NCI-H446 treated with DMSO at 0.1 percent for 48 hours (cell line): ENCODE data around the gene SNX19.

Experiments used
- DNase-seq: peaks from one replicate; lab custom pipeline; 2025; lab: John Stamatoyannopoulos, UW

SNX19 gene

GRCh38 chr11:130907229-130907628 lies 9.1 kb downstream of the SNX19 start:
- no peak for DNase-seq

- DNase-seq = no peak
Measured at GRCh38 chr11:130906616-130907015, 9.7 kb downstream of the SNX19 start.

DNA sequence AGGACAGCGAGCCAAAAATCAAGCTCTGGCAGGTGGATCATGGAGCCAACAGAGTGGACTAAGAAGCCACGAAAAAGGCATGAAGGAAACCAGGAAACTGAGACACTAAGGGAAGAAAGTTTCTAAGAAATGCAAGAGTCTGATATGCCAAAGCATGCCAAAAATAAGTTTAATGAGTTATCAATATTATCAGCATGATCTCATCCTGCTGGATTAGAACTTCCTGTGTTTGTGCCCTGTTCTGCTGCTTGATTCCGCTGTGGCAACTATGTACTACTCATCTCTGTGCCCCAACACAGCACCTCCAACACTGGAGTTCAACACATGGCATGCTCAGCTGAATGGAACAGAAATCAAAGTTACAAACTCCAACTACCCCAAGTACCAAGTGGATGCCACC lies 10.8 kb downstream of the SNX19 start:
- no peak for DNase-seq

- DNase-seq = no peak
Measured at GRCh38 chr11:130904380-130904779, 11.9 kb downstream of the SNX19 start.

GRCh38 chr11:130902380-130902779 lies 13.9 kb downstream of the SNX19 start:
- no peak for DNase-seq

GRCh38 chr11:130899106-130899505 lies 17.2 kb downstream of the SNX19 start:
- no peak for DNase-seq

GRCh38 chr11:130897262-130898182 lies 18.8 kb downstream of the SNX19 start:
- DNase-seq = no peak

DNA sequence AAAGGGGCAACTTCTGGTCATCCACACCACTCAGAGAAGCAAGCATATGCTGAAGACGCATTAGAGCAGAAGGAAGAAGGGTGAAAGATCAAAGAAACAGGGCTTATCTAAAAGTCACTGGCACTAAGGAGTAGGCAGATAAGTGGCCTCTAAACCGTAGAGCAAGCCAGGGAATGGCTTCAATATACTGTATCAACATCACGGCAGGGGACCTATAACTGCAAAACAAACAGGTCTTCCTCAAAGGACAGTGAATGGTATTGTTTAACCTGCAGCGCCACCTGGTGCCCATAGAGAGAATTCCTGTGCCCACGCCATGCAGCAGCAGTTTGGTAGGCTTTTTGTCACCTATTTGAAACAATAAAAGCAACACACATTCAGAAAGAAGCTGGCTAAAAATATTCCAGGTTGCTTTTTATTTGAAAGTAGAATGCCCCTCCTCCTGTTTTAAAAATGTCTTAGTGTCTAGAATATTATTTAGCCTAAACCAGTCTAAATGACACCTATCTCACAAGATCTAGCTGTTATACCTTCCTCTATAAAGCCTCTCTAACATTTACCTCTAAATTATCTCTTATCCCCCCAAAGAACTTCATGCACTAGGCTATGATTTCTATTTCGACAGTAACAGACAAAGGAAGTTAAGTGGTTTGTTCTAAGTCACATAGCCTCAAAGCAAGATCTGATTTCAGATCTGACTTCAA lies 21.8 kb downstream of the SNX19 start:
- DNase-seq = peak; percentile 43

DNA sequence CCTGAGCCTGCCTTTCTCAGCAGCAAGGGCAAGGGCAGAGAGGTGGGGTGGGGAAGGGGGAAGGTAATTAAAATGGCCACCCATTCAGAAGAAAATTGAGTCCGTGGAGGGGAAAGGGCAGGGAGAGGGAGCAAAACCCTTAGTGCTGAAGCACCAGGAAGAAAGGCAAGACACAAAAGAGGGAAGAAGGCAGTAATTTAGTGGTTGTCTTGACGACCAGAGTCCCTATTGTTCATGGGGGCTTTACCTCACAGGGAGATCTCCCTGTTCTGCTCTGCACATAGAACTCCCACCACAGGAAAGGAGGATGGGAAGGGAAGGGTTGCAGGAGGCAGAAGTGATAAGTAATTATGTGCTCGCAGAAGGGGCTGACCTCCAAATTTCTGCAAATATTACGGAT lies 23.4 kb downstream of the SNX19 start:
- DNase-seq = no peak

DNA sequence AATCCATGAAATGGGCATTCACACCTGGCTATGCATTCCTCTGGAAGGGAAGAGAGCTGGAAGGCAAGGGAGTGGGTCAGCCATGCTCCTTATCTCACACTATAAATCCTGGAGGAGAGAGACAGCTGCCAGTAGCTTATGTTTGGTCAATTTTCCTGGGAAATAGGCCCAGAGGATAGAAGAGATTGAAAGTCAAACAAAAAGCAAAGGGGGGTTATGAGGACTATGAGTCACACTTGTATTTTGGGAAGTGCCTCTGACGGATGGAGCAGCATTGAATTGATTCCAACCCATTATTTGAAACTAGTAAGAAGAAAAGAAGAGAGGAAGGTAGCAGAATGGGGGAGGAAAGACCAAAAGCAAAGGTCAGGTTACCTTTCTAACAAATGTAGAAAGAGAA lies 25.0 kb downstream of the SNX19 start:
- peak; percentile 6 for DNase-seq

DNA sequence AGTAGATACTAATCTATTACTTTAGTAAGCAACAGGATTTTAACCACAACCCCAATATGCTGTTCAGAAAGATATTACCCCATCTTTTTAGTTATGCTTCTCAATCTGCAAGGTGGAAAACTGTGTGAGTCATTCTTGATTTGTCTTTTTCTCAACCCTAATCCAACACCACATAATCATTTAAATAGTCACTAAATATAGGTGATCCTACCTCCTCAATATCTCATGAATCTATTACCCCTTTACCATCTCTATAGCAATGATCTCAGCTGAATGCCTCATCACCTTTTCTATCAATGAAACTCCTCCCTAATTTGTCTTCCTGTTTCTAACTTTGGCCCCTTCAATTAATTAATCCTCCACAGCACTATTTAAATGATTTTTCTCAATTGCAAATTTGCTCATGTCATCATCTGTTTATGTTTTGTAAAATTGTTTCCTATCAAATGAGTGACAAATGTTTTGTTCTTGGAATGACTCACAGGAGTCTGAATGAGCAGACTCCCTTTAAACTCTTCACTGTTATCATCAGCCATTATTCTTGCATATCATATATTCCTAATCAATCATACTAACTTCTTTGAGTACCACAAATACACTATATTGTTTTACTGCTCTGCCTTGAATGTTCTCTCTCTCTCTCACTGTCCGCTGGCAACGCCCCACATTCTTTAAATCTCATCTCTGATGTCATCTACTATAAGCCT lies 26.1 kb downstream of the SNX19 start:
- DNase-seq = no peak

- no peak for DNase-seq
Measured at GRCh38 chr11:130888790-130889189, 27.5 kb downstream of the SNX19 start.

- no peak for DNase-seq
Measured at GRCh38 chr11:130886704-130887103, 29.6 kb downstream of the SNX19 start.

- DNase-seq = no peak
Measured at GRCh38 chr11:130882138-130882551, 34.1 kb downstream of the SNX19 start.

- DNase-seq = no peak
Measured at GRCh38 chr11:130881475-130882137, 34.7 kb downstream of the SNX19 start.

GRCh38 chr11:130879836-130880235 lies 36.4 kb downstream of the SNX19 start:
- DNase-seq = no peak

DNA sequence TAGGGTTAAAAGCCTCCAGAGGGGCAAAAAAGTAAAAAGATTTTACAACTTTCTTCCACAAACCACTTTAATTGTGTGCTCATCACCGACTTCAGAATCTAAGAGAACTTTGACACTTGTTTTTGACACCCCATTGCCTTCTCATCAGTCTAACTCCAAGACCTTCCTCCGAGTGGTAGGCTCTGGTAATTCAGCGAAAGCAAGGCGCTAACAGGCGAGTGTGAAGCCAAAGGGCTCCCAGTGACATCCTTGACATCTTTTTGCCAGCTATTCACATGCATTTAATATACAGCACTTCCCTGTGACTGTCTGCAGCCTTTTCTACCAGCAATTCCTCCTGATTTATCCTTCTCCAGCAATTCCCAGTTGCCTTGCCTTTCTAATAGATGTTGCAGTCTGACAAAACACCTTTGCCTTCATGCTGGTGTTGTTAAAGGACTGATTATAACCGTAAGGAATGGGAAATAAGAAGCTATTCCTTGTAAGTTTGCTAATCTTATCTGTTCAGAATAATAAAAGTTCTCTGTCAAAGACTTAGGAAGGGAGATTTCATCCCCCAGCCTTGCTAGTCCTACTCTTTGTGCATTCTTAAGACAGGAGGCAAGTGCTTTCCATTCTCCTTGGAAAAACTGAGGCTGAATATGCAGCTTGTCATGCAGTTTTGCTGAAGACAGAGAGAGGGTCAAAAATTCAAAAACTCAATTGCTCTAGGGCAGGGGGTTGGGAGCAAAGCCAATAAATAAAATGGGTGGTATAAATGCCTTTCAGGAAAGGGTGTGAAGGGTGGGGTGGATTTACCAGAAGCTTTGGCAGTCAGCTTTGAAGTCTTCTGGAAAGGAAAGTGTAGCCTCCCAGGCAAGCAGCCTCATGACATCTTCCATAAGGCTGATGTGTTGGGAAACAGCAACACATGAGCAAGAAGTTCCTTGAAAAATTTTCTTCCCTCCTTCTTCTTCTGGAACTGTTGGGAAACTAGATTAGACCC lies 39.1 kb downstream of the SNX19 start:
- DNase-seq = no peak

DNA sequence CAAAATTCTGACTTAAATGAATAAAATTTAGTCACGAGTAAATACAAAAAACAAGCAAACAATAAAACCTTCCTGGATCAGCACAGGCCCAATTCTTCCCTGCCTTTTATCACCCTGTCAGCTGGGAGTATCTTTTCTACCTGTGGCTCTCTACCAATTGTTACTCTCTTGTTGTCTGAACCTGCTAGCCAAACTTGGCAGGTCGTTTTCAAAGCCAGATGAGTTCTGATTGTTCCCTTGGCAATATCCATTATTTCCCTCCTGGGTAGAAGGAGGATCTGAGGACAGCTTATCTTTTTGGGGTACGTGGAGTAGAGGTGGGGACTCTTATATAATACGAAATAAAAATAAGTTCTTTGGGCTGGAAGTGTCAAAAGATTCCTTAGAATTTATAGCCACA lies 40.2 kb downstream of the SNX19 start:
- DNase-seq = no peak

DNA sequence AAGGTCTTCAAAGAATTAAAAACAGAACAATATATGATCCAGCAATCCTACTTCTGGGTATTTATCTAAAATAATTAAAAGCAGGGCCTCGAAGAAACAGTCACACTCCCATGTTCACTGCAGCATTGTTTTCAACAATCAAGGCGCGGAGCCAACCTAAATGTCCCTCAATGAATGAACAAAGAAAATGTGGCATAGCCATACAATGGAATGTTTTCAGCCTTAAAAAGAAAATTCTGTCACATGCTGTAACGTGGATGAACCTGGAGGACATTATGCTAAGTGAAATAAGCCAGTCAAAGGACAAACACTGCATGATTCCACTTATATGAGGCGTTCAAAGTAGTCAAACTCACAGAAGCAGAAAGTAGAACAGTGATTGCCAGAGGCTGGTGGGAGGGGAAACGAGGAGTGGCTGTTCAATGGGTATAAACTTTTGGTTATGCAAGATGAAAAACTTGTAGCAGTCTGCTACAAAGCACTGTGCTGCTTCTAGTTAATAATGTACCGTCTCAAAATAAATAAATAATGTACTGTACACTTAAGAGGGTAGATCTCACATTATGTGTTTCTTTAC lies 41.2 kb downstream of the SNX19 start:
- no peak for DNase-seq

DNA sequence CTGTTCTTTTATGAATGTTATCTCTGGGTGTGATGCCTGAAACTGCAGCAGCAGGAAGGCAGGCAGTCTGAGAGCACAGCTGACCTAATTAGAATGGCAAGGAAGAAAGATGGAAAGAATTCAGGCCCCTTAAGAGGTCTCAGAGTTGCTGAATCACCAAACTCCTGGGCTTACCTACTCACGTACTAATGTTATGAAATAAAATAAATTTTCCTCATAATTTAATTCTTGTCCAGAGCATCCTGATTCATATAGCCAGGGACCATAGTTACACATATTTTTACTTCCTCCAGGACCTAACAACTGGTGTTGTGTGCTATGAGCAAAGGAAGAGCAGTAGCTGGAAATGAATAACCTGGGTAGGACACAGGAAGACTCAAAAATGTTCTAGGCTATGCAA lies 41.9 kb downstream of the SNX19 start:
- DNase-seq = no peak

DNA sequence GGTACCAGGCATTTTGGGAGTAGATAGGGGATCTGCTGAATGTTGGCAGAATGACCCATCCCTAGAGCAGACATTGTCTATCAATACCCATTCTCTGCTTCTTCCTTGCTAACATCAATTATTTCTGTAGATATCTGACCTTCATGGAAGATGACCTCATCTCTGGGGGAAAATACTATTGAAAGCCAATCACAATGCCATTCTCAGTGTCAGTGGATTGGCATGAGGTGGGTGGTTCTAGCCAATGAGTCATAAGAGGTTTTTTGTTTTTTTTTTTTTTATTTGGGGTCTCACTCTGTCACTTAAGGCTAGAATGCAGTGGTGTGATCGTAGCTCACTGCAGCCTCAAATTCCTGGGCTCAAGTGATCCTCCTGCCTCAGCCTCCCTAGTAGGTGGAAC lies 42.5 kb downstream of the SNX19 start:
- DNase-seq = no peak
